ENCODE results near the gene SGCG.

- no peak for TF ChIP-seq POLR2A (IDR thresholded peaks at IDR 0.05)
- no peak for TF ChIP-seq CTCF (IDR thresholded peaks at IDR 0.05)
These were observed 173.7 kb downstream of the SGCG start for GRCh38 chr13:23354520-23354919.
